Stimulated activated CD4-positive, alpha-beta T cell treated with anti-CD3 and anti-CD28 coated beads, Interleukin-2, amount 100 ng/mL, for 48 hours (primary cell): ENCODE data around the gene TNFSF9.
"Not testable (repeated sequence)": the region's sequence is repeated elsewhere in the genome, so short reads cannot be mapped to it uniquely, and the experiment has no call there.

ENCODE experiments used
- DNase-seq, 2 donors: peaks; one replicate each; pipeline ENCODE4 v3.0.0-alpha.2; 2020

Gene TNFSF9

DNA sequence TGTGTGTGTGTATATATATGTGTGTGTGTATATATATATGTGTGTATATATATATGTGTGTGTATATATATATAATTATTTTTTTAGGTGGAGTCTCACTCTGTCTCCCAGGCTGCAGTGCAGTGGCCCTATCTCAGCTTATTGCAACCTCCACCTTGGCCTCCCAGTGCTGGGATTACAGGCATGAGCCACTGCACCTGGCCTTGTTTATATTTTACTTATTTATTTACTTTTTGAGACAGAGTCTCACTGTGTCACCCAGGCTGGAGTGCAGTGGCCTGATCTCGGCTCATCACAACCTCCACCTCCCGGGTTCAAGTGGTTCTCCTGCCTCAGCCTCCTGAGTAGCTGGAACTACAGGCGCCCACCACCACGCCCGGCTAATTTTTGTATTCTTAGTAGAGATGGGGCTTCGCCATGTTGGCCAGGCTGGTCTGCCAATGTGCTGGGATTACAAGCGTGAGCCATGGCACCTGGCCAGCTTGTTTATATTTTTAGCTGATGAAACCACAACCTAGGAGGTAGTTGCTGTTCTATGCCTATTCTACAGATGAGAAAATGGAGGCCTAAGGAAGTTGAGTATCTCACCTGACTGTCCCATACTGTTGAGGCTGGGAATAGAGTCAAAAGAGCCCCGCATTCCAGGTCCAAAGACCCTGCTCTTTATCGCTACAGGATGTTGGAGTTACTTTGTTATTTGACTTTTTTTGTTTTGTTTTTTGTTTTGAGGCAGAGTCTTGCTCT lies 22.6 kb upstream of the TNFSF9 start:
- not testable (repeated sequence) for DNase-seq

DNA sequence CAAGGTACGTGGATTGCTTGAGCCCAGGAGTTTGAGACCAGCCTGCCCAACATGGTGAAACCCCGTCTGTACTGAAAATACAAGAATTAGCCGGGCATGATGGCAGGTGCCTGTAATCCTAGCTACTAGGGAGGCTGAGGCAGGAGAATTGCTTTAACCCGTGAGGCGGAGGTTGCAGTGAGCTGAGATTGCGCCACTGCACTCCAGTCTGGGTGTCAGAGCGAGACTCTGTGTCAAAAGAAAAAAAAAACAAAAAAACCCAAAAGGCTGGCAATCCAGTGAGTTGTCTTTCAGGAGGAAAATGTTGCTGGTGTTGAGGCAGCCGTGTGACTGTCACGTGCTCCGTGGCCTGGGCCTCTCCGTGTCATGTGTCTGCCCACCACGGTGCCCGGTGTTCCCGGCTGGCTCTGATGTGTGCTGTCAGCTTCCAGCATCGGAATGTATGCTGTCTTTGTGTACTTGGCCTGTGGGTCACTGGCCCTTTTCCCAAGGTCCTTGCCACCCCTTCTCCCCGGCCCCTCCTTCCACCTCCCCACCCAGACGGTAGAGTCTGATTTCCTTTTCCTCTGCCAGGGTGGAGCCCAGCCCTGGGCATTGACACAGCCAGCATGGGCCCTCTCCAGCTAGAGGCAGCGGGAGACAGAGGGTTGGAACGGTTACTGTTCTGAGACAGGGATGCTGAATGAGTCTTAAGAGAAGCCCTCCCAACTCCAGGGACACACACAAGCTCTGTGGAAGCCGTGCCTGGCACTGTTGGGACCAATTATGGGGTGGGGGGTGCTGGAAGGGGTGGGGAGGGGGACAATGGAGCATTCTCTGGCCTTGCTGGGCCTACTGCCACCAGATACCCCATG lies 21.5 kb upstream of the TNFSF9 start:
- DNase-seq = no peak

DNA sequence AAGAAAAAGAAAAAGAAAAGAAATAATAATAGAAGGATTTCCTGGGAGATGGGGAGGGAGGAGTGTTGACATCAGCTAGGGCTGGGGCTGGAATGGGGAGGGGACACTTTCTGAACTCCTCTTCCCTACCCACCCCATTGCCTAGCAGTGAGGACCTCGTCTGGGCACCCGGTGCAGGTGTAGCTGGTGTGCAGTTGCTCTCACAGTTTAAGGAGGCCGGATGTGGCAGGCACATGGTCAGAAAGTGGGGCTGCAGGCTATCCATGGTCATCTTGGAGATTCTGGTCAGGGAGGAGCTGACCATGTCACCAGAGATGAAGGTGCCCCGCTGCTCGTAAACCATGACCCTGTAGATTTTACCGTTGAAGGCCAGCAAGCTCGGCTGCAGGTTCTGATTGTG lies 20.2 kb upstream of the TNFSF9 start:
- DNase-seq = no peak

DNA sequence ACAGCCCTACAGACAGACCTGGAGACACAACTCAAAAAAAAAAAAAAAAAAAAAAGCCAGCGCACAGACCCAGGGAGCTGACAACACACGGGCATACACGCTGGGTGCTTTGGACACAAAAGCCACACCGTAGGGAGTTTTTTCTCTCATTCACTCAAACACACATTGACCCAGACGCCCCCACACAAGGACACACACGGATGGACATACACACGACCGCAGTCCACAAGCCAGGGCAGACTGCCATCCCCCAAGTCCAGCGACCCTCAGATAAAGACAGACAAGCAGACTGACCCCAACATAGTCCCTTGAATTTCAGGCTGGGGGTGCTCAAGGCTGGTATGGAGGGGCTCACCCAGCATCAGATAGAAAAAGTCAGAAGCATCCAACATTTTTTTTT lies 16.7 kb upstream of the TNFSF9 start:
- DNase-seq = no peak

DNA sequence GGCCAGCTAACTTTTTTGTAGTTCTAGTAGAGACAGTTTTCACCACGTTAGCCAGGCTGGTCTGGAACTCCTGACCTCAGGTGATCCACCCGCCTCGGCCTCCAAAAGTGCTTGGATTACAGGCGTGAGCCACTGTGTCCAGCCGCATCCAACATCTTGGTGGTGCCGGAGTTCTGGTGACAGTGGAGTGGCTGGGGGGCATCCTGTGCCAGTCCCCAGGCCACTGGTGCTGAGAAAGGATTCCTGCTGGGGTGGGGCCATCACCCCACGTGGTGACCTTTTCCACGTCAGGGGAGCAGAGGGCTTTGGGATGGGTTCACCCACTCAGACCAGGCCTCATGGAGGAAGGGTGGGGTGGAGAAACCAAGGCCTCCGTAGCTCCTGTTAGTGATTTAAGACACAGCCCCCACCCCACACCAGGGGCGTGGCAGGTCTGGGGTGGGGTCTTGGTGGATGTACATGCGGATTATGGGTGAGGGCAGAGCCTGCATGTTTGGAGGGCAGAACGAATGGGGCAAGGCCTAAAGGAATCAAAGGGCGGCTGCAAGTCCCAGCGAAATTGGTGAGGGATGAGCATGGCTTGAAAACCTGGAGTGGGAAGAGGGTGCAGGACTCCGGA lies 15.8 kb upstream of the TNFSF9 start:
- DNase-seq = no peak

DNA sequence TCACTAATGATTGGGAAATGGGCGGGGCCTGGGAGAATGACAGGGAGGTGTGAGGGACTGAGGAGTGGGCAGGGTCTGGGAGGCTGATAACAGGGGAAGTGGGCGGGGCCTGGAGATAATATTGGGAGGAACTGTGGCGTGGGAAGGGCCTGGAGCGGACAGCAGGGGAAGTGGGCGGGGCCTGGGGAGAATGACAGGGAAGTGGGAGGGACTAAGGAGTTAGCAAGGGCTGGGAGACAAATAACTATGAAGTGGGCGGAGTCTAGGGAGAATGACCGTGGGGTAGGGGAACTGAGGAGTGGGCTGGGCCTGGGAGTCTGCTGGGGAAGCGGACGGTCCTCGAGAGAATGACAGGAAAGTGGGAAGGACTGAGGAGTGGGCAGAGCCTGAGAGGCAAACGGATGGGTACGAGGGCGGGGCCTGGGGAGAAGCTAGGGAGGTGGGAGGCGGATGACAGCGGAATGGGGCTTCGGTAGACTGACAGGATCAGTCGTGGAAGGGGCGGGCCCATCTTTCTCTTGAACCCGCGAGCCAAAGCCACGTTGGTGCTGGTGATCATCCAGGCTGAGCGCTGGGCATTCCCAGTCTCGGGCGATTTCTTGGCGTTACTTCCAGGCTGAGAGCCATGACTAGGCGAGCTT lies 14.7 kb upstream of the TNFSF9 start:
- peak; percentile 58 to 62 for DNase-seq

DNA sequence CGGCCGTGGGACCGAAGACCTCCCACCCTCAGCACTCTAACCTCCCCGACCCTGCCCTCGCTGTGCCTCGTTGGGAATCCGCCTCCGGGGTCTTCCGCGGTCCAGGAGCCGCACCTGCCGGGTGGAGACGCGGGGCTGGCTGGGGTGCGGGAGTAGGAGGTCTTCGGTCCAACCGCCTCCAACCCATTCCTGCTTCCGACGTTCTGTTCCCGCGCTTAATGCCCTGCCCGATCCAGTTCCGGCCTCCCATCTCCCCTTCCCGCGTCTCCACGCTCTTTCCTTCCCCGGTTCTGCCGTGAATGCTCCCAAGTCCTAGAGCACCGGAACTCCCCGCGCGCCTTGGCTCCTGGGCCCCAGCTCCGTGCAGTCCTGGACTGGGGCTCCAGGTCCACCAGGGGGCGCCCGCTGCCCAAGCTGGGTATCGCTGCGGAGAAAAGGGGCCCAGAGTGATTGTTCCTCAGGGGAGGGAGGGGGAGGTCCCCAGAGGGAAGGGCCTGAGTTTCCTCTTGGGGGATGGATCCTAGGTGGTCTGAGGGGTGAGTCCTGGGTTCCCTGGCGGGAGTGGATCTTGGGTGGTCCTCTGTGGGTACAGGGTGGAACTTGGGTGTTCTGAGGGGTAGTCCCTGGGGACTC lies 14.1 kb upstream of the TNFSF9 start:
- peak; percentile 94 to 96 for DNase-seq

DNA sequence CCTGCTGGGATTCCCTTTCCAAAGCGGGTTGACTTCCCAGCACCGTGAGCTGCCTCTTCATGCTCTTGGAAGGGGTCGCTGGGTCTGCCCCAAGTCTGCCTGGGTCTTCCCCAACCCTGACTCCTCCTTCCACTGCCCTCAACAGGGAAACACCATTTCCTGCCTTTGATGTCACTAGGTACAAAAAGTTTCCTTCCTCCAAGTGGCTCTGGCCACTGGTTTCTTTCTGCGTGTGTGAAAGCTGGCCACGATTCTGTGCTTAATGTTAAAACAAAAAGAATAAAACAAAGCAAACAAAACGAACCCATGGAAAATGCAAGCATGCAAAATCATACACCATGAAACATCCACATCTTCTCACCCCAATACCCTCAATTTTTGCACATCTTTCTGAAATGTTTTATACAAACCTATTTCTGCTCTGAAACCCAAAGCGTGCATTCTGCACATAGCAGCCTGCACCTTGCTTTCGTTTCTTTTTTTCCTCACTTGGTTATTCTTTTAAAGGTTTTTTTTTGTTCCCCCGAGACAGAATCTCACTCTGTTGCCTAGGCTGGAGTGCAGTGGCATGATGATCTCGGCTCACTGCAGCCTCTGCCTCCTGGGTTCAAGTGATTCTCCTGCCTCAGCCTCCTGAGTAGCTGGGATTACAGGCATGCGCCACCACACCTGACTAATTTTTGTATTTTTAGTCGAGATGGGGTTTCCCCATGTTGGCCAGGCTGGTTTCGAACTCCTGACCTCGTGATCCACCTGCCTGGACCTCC lies 12.5 kb upstream of the TNFSF9 start:
- no peak for DNase-seq

DNA sequence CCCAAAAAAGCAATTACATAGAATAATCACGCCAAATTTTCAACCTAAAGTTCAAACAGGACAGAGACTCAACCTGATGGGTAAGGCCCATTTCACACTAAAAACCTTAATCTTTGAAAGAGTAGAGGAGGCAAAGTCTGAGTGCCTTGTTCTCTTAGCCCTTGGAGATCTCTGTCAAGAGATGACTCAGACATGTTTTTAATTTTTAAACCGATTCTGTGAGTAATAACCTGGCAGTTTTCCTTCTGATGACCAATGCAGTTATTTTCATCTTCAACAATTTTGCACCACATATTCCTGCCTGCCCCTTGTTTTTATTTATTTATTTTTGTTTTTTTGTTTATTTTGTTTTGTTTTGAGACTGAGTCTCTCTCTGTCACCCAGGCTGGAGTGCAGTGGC lies 11.5 kb upstream of the TNFSF9 start:
- no peak for DNase-seq

DNA sequence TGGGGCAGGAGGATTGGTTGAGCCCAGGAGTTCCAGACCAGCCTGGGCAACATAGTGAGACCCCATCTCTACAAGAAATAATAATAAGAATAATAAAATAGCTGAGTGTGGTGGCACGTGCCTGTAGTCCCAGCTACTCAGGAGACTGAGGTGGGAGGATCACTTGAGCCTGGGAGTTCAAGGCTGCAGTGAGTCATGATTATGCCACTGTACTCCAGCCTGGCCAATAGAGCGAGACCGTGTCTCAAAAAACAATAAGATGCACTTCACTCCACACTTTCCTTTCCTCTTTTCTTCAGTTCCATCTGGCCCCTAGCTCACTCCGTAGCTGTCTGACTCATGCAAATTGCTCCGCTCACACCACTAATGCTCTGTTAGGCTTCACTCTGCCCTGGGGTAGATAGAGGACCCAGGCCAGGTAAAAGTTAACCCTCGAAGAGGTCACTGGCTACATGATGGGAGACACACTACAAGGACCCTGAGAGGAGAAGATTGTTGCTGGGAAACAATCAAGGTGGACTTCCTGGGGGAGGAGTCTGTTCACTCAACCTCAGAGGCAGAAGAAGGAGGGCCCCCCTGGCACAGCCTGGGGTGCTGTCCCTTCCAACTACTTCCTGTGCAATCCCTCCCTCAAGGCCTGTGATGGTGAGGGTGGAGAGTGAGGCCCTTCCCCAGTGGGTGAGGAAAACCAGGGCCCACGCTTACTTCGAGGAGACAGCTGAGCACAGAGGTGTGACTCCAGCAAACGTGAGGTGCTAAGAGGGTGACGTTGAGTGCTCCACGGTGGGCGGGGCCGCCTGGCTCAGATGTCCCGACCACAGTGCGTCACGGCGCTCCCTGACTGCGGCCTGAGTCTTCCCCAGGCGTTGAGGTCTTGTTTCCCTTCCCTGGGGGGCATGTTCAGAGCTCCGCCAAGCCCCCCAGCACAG lies 8.8 kb upstream of the TNFSF9 start:
- no peak for DNase-seq

DNA sequence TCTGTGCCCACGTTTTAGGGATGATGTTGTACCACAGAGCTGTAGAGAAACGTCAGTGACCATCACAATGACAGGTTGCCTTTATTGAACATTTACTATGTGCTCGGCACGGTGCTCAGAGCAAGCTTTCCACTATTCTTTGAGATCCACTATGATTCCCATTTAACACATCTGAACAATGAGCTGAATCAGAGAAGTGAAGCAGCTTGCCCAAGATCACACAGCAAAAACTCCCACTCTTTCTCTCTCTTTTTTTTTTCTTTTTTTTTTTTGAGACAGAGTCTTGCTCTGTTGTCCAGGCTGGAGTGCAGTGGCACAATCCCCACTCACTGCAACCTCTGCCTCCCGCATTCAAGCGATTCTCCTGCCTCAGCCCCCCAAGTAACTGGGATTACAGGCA lies 8.1 kb upstream of the TNFSF9 start:
- DNase-seq = no peak

DNA sequence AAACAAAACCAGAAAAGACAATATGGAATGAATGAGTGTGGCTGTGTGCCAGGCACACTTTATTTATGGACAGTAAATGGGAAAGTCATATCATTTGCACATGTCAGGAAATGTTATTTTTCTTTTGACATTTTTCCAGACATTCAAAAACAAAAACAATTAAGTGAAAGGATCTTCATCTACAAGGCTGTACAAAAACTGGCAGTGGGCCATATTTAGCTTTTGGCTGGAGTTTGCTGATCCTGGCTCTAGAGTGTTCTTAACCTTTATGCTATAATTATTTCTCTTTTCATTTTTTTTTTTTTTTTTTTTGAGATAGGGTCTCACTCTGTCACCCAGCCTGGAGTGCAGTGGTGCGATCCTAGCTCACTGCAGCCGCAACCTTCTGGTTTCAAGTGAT lies 6.5 kb upstream of the TNFSF9 start:
- DNase-seq = no peak

DNA sequence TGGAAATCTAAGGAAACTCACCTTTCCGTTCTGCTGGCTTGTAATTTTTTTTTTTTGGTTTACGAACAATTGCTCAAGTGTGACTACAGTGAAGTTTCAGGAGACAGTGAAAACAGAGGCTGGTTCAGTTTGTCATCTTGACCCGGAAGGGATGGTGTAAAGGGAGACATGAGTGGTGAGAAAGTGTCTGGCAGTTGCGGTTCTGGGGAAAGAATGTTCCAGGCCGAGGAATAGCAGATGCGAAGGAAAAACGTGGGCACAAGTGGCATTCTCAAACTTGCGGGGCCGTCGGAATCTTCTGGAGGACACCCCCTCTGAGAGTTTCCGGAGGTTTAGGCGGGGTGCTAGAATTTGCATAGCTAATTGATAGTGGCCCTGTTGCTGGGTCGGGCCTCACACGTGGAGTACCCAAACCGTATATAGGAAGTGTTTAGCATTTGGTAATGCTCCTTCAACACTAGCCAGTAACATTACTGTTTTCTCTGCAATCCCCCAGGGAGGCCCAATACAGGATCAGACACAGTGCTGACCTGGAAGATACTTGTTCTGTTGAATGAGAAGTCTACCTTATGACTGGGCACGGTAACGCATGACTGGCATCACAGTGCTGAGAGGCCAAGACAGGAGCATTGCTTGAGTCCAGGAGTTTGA lies 2.8 kb upstream of the TNFSF9 start:
- DNase-seq = no peak

DNA sequence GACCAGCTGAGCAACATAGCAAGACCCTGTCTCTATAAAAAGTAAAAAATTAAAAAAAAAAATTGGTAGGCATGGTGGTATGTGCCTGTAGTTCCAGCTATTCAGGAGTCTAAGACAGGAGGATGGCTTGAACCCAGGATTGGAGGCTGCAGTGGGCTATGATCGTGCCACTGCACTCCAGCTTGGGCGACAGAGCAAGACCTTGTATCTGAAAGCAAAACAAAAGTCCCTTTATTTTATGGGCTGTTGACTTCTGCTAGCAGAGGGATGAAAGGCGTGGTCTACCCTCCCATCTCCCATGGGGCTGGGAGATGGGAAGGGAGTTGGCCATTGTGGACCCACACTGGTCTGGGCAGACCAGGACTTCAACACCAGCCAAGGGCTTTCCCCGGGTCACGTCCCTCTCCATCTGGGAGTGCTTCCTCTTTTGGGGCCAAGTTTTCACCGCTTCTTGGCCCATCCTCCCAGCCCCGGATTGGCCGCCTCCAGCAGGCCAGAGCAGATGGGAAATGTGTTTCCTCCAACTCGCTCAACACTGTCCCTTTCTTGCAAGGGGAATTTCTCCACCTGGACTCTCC lies 2.2 kb upstream of the TNFSF9 start:
- DNase-seq = no peak

DNA sequence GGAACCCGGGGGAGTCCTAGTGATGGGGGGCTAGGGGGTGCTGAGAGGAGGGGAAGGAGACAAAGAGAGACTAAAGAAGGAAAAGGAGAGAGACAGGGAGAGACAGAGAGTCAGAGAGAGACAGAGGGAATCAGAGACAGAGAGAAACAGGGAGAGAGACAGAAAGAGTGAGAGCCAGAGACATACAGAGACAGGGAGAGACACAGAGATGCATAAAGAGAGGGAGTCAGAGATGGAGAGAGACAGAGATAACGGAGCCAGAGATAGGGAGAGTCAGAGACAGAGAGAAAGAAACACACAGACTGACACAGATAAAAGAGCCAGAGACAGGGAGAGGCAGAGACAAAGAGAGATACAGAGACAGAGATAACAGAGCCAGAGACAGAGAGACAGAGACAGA lies 1.5 kb upstream of the TNFSF9 start:
- no peak for DNase-seq

DNA sequence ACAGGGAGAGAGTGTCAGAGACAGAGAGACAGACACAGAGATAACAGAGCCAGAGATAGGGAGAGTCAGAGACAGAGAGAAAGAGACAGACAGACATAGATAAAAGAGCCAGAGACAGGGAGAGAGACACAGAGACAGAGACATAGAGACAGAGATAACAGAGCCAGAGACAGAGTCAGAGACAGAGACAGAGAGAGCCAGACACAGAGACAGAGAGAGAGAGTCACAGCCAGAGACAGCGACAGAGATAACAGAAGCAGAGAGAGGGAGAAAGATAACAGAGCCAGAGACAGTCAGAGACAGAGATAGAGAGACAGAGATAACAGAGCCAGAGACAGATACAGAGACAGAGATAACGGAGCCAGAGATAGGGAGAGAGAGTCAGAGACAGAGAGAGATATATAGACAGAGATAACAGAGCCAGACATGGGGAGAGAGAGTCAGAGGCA lies 865 bp upstream of the TNFSF9 start:
- no peak for DNase-seq

DNA sequence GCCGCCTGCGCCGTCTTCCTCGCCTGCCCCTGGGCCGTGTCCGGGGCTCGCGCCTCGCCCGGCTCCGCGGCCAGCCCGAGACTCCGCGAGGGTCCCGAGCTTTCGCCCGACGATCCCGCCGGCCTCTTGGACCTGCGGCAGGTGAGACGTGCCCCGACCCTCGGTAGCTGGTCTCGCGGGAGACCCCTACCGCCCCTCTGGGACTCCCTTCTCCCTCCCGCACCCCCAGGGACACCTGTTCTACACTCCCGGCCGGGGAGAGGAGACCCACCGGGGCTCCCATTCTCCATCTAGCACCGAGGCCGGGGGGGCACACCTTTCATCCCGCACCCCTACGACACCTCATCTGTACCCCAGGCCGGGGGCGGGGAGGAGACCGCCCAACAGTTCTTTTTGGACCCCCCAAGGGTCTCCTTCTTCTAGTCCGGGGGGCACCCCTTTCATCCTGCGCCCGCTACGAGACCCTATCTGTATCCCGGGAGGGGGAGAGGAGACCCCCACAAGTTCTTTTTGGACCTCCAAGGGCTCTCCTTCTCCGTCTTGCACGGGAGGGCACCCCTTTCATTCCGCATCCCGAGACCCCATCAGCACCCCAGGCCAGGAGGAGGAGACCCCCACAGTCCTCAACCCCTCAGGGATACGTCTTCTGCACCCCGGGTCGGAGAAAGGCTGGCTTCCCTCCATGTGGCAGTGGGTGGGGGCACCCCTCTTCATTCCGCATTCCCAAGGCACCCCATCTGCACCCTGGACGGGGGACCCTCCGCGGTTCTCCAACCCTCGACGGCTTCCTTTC lies 533 bp downstream of the TNFSF9 start:
- DNase-seq = no peak

DNA sequence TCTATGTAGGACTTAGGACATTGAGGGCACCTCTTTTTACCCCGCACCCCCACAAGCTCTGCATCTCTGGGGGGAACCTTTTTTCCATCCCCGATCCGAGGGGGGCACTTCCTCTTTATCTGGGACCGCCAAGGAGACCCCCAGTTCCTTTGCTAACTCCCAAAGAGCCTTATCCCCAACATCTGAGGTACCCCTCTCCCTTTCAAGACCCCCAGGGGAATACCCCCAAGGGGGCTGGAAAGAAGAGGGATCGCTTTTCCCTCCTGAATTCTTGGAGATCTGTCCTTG lies 1.1 kb downstream of the TNFSF9 start:
- DNase-seq = no peak

DNA sequence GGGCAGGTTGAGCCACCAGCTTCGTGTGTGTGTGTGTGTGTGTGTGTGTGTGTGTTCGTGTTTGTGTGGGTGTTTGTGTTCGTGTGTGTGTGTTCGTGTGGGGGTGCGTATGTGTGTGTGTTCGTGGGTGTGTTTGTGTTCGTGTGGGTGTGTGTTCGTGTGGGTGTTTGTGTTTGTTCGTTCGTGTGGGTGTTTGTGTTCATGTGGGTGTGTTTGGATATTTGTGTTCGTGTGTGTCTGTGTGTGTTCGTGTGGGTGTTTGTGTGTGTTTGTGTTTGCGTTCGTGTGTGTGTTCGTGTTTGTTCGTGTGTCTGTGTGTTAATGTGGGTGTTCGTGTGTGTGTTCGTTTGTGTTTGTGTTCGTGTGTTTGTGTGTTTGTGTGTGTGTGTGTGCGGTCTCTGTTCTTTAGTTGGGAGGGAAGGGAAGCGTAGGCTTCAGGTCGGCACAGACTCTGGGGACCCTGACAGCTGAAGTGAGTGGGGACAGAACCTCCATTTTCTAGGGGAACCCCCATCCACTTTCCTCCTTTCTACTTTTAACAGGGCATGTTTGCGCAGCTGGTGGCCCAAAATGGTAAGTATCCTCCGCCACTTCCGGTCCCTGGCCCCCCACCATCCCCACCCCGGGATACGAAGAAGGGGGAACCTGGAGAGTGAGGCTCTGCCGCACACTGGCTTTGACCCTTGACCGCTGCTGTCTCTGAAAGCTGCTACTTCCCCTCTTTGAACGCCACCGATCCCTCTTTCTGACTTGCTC lies 1.6 kb downstream of the TNFSF9 start:
- DNase-seq = no peak
